Measurements from ENCODE around the gene DRAM1.

DRAM1 gene

DNA sequence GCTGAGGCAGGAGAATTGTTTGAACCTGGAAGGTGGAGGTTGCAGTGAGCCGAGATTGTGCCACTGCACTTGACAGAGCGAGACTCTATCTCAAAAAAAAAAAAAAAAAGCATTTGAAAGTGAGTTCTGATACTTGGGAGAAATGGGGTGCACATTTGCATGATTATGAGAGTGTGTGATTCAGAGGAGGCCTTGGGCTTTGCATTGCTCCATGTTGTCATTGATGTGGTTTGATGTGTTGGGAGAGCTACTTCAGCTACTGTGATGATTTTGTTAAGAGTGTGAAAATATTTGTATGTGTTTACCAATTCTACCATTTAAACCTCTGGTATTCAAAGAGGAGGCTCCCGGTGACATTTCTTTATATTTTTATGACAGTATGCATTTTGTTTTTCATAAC, 24.4 kb downstream of the DRAM1 start:
- no peaks in the 10 kb centered on the region for H3K79me2 ChIP-seq (ENCODE audit: control insufficient read depth, insufficient read depth, low read length)
- WGBS (ENCODE audit: extremely low coverage, insufficient coverage, low lambda C conversion rate) = no CpG with 5 or more reads among the region's 3 CpGs

DNA sequence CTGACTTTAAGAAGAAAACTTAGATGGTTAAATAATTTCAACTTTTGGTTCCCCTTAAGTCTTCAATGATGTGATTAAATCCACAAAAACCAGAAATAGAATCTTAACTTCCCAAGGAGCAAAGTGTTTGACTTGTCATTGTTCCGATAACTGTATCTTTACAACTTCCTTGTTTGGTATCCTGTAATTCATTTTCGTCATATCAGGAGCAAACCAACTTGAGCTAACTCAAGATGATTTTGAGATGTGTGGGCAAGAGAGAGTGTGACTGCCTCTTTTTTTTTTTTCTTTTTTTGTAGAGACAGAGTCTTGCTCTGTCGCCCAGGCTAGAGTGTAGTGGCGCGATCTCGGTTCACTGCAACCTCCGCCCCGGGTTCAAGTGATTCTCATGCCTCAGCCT, 25.3 kb downstream of the DRAM1 start:
- no peaks in the 10 kb centered on the region for H3K79me2 ChIP-seq (ENCODE audit: control insufficient read depth, insufficient read depth, low read length)
- no peak for DNase-seq
- no peak overlapping the region for H3K18ac ChIP-seq (ENCODE audit: low read length)
- H2BK5ac ChIP-seq (ENCODE audit: low read length) = no peak overlapping the region
- no peak overlapping the region for H2BK15ac ChIP-seq (replicated peaks; ENCODE audit: low read depth)
- no peaks in the 10 kb centered on the region for H3K36me3 ChIP-seq (ENCODE audit: control insufficient read depth, insufficient read depth, low read length)
- no peak overlapping the region for H3K9ac ChIP-seq (ENCODE audit: low read length)
- H3K27me3 ChIP-seq (ENCODE audit: insufficient read depth, low read length, poor library complexity) = no peaks in the 10 kb centered on the region
- H3K4me1 ChIP-seq (ENCODE audit: control insufficient read depth, low read depth, low read length) = no peaks in the 10 kb centered on the region
- no peak overlapping the region for H3K56ac ChIP-seq (ENCODE audit: low read length)
- no peaks in the 10 kb centered on the region for H3K79me1 ChIP-seq (ENCODE audit: low read length)
- H3K4ac ChIP-seq (ENCODE audit: low read depth, low read length) = no peak overlapping the region
- H3K27ac ChIP-seq (ENCODE audit: low read depth, low read length) = no peak overlapping the region
- H4K8ac ChIP-seq (ENCODE audit: low read depth, low read length) = no peak overlapping the region
- WGBS (ENCODE audit: extremely low coverage, insufficient coverage, low lambda C conversion rate) = no CpG with 5 or more reads among the region's 8 CpGs
- no peak overlapping the region for H2AK5ac ChIP-seq (ENCODE audit: low read length)
- no peak overlapping the region for H3K4me2 ChIP-seq (ENCODE audit: low read length)
- no peak overlapping the region for H3K23ac ChIP-seq (ENCODE audit: low read length)
- no peak overlapping the region for H3K4me3 ChIP-seq (ENCODE audit: low read length)
- no peak overlapping the region for H2BK120ac ChIP-seq (ENCODE audit: low read depth, low read length)
- H4K5ac ChIP-seq (ENCODE audit: low read length) = no peak overlapping the region

More for the DNA sequence above, 24.4 kb downstream of the DRAM1 start:
- no peak overlapping the region for H4K8ac ChIP-seq (ENCODE audit: low read depth, low read length)
- no peak overlapping the region for H2BK15ac ChIP-seq (replicated peaks; ENCODE audit: low read depth)
- H3K4me2 ChIP-seq (ENCODE audit: low read length) = no peak overlapping the region
- no peak overlapping the region for H3K23ac ChIP-seq (ENCODE audit: low read length)
- H3K18ac ChIP-seq (ENCODE audit: low read length) = no peak overlapping the region
- H3K9ac ChIP-seq (ENCODE audit: low read length) = no peak overlapping the region
- H3K56ac ChIP-seq (ENCODE audit: low read length) = no peak overlapping the region
- no peak overlapping the region for H2BK120ac ChIP-seq (ENCODE audit: low read depth, low read length)
- H3K79me1 ChIP-seq (ENCODE audit: low read length) = no peaks in the 10 kb centered on the region
- no peak overlapping the region for H3K4ac ChIP-seq (ENCODE audit: low read depth, low read length)
- no peak for DNase-seq
- no peaks in the 10 kb centered on the region for H3K4me1 ChIP-seq (ENCODE audit: control insufficient read depth, low read depth, low read length)
- no peak overlapping the region for H3K4me3 ChIP-seq (ENCODE audit: low read length)
- no peaks in the 10 kb centered on the region for H3K27me3 ChIP-seq (ENCODE audit: insufficient read depth, low read length, poor library complexity)
- H3K27ac ChIP-seq (ENCODE audit: low read depth, low read length) = no peak overlapping the region
- H2BK5ac ChIP-seq (ENCODE audit: low read length) = no peak overlapping the region
- no peak overlapping the region for H2AK5ac ChIP-seq (ENCODE audit: low read length)
- no peaks in the 10 kb centered on the region for H3K36me3 ChIP-seq (ENCODE audit: control insufficient read depth, insufficient read depth, low read length)
- no peak overlapping the region for H4K5ac ChIP-seq (ENCODE audit: low read length)

GRCh38 chr12:101906226-101906625, 28.8 kb downstream of the DRAM1 start:
- Histone ChIP-seq H3K36me3 (ENCODE audit: control insufficient read depth, insufficient read depth, low read length) (no peaks in the 10 kb centered on the region), H3K9ac (ENCODE audit: low read length) (no peak overlapping the region), H3K79me1 (ENCODE audit: low read length) (no peaks in the 10 kb centered on the region), H3K4me3 (ENCODE audit: low read length) (no peak overlapping the region), H2BK5ac (ENCODE audit: low read length) (no peak overlapping the region), H3K4ac (ENCODE audit: low read depth, low read length) (no peak overlapping the region), H3K4me2 (ENCODE audit: low read length) (no peak overlapping the region), H3K56ac (ENCODE audit: low read length) (no peak overlapping the region), H2AK5ac (ENCODE audit: low read length) (no peak overlapping the region), H2BK15ac (replicated peaks; ENCODE audit: low read depth) (no peak overlapping the region), H2BK120ac (ENCODE audit: low read depth, low read length) (no peak overlapping the region), H3K79me2 (ENCODE audit: control insufficient read depth, insufficient read depth, low read length) (no peaks in the 10 kb centered on the region), H3K4me1 (ENCODE audit: control insufficient read depth, low read depth, low read length) (no peaks in the 10 kb centered on the region), H3K23ac (ENCODE audit: low read length) (no peak overlapping the region), H4K8ac (ENCODE audit: low read depth, low read length) (no peak overlapping the region), H3K18ac (ENCODE audit: low read length) (no peak overlapping the region), H3K27me3 (ENCODE audit: insufficient read depth, low read length, poor library complexity) (no peaks in the 10 kb centered on the region), H4K5ac (ENCODE audit: low read length) (no peak overlapping the region), H3K27ac (ENCODE audit: low read depth, low read length) (no peak overlapping the region)
- DNase-seq = no peak
- WGBS (ENCODE audit: extremely low coverage, insufficient coverage, low lambda C conversion rate) = no CpG with 5 or more reads among the region's 2 CpGs

DNA sequence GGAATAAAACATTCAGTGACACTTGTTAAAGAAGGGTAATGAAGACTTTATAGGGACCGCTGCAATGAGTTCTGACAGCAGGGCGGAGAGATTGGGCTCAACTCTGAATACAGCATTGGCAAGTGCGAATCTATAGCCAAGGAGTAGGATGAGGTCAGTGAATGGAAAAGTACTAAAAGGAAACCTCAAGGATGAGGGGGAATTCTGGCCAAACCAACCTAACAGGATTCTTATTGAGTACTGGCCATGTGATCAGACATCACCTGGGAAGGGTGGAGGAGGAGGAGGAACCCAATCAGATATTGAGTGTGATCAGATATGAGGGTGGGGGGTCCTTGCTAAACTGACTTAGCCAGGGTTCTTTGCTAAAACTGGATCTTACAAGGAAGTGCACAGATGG, 31.0 kb downstream of the DRAM1 start:
- no peak overlapping the region for H3K4ac ChIP-seq (ENCODE audit: low read depth, low read length)
- no peak overlapping the region for H4K5ac ChIP-seq (ENCODE audit: low read length)
- no peak overlapping the region for H3K27ac ChIP-seq (ENCODE audit: low read depth, low read length)
- no CpG with 5 or more reads among the region's 3 CpGs for whole genome bisulfite sequencing (ENCODE audit: extremely low coverage, insufficient coverage, low lambda C conversion rate)
- H2BK5ac ChIP-seq (ENCODE audit: low read length) = no peak overlapping the region
- H3K4me3 ChIP-seq (ENCODE audit: low read length) = no peak overlapping the region
- no peaks in the 10 kb centered on the region for H3K79me2 ChIP-seq (ENCODE audit: control insufficient read depth, insufficient read depth, low read length)
- no peak overlapping the region for H2AK5ac ChIP-seq (ENCODE audit: low read length)
- no peak overlapping the region for H2BK15ac ChIP-seq (replicated peaks; ENCODE audit: low read depth)
- H3K23ac ChIP-seq (ENCODE audit: low read length) = no peak overlapping the region
- no peaks in the 10 kb centered on the region for H3K27me3 ChIP-seq (ENCODE audit: insufficient read depth, low read length, poor library complexity)
- no peaks in the 10 kb centered on the region for H3K36me3 ChIP-seq (ENCODE audit: control insufficient read depth, insufficient read depth, low read length)
- H3K4me1 ChIP-seq (ENCODE audit: control insufficient read depth, low read depth, low read length) = no peaks in the 10 kb centered on the region
- H4K8ac ChIP-seq (ENCODE audit: low read depth, low read length) = no peak overlapping the region
- no peaks in the 10 kb centered on the region for H3K79me1 ChIP-seq (ENCODE audit: low read length)
- no peak overlapping the region for H2BK120ac ChIP-seq (ENCODE audit: low read depth, low read length)
- no peak overlapping the region for H3K9ac ChIP-seq (ENCODE audit: low read length)
- DNase-seq = peak; percentile 36
- no peak overlapping the region for H3K18ac ChIP-seq (ENCODE audit: low read length)
- H3K4me2 ChIP-seq (ENCODE audit: low read length) = no peak overlapping the region
- no peak overlapping the region for H3K56ac ChIP-seq (ENCODE audit: low read length)

- Histone ChIP-seq H3K9ac (ENCODE audit: low read length) (no peak overlapping the region), H2AK5ac (ENCODE audit: low read length) (no peak overlapping the region), H3K36me3 (ENCODE audit: control insufficient read depth, insufficient read depth, low read length) (no peaks in the 10 kb centered on the region), H4K8ac (ENCODE audit: low read depth, low read length) (no peak overlapping the region), H4K5ac (ENCODE audit: low read length) (no peak overlapping the region), H3K79me1 (ENCODE audit: low read length) (no peaks in the 10 kb centered on the region), H3K27me3 (ENCODE audit: insufficient read depth, low read length, poor library complexity) (no peaks in the 10 kb centered on the region), H3K23ac (ENCODE audit: low read length) (no peak overlapping the region), H3K4me1 (ENCODE audit: control insufficient read depth, low read depth, low read length) (no peaks in the 10 kb centered on the region), H3K27ac (ENCODE audit: low read depth, low read length) (no peak overlapping the region), H3K79me2 (ENCODE audit: control insufficient read depth, insufficient read depth, low read length) (no peaks in the 10 kb centered on the region), H3K18ac (ENCODE audit: low read length) (no peak overlapping the region), H3K4ac (ENCODE audit: low read depth, low read length) (no peak overlapping the region), H2BK15ac (replicated peaks; ENCODE audit: low read depth) (no peak overlapping the region), H3K4me3 (ENCODE audit: low read length) (no peak overlapping the region), H2BK120ac (ENCODE audit: low read depth, low read length) (no peak overlapping the region), H3K4me2 (ENCODE audit: low read length) (no peak overlapping the region), H2BK5ac (ENCODE audit: low read length) (no peak overlapping the region), H3K56ac (ENCODE audit: low read length) (no peak overlapping the region)
- WGBS (ENCODE audit: extremely low coverage, insufficient coverage, low lambda C conversion rate) = no CpG with 5 or more reads among the region's 7 CpGs
- DNase-seq = no peak
Observed at GRCh38 chr12:101909646-101910045, 32.3 kb downstream of the DRAM1 start.

- Histone ChIP-seq H3K79me2 (ENCODE audit: control insufficient read depth, insufficient read depth, low read length) (no peaks in the 10 kb centered on the region), H3K18ac (ENCODE audit: low read length) (no peak overlapping the region), H3K79me1 (ENCODE audit: low read length) (no peaks in the 10 kb centered on the region), H4K8ac (ENCODE audit: low read depth, low read length) (no peak overlapping the region), H3K23ac (ENCODE audit: low read length) (no peak overlapping the region), H3K27ac (ENCODE audit: low read depth, low read length) (no peak overlapping the region), H2AK5ac (ENCODE audit: low read length) (no peak overlapping the region), H3K4me2 (ENCODE audit: low read length) (no peak overlapping the region), H3K4me3 (ENCODE audit: low read length) (no peak overlapping the region), H3K27me3 (ENCODE audit: insufficient read depth, low read length, poor library complexity) (no peaks in the 10 kb centered on the region), H3K4ac (ENCODE audit: low read depth, low read length) (no peak overlapping the region), H3K4me1 (ENCODE audit: control insufficient read depth, low read depth, low read length) (no peaks in the 10 kb centered on the region), H2BK5ac (ENCODE audit: low read length) (no peak overlapping the region), H2BK15ac (replicated peaks; ENCODE audit: low read depth) (no peak overlapping the region), H3K36me3 (ENCODE audit: control insufficient read depth, insufficient read depth, low read length) (no peaks in the 10 kb centered on the region), H2BK120ac (ENCODE audit: low read depth, low read length) (no peak overlapping the region), H4K5ac (ENCODE audit: low read length) (no peak overlapping the region), H3K9ac (ENCODE audit: low read length) (no peak overlapping the region), H3K56ac (ENCODE audit: low read length) (no peak overlapping the region)
- DNase-seq = no peak
- 100% methylated on average over 1 of the region's 5 CpGs for WGBS (ENCODE audit: extremely low coverage, insufficient coverage, low lambda C conversion rate)
Observed at GRCh38 chr12:101915841-101916240, 38.5 kb downstream of the DRAM1 start.
